H1 (cell line): ENCODE measurements around the gene RSPO1. TPM values are rescaled to one million over a fixed set of nuclear protein-coding genes. Genes with fewer than 3 reads are reported as not detected.
A peak's percentile ranks its signal among the peaks of the same experiment; 100 is the strongest.

Source experiments
- EP300 ChIP-seq, 2 experiments: IDR thresholded peaks; 1 replicate in 1 of 2; 2 replicates in 1 of 2; pipeline ENCODE4 v1.6.1; 2011 to 2012; ENCODE audit warnings: low read depth in 2 of 2, low read length in 2 of 2, mild to moderate bottlenecking in 2 of 2, borderline replicate concordance in 1 of 2, inconsistent platforms in 1 of 2, moderate library complexity in 1 of 2
- NRF1 ChIP-seq: IDR thresholded peaks from 2 replicates; pipeline ENCODE4 v1.6.1; 2011; ENCODE audit warnings: mild to moderate bottlenecking, low read depth, low read length, improper control_type of control experiment
- POLR2AphosphoS5 ChIP-seq: IDR thresholded peaks from 2 replicates; pipeline ENCODE4 v1.6.1; 2011; ENCODE audit warnings: low read depth, low read length
- RAD21 ChIP-seq, 2 experiments: IDR thresholded peaks in 1 of 2; conservative IDR thresholded peaks in 1 of 2; 2 replicates each; pipeline ENCODE4 v1.6.1; 2011; ENCODE audit warnings: low read depth in 2 of 2, low read length in 2 of 2, improper control_type of control experiment in 1 of 2, inconsistent platforms in 1 of 2, mild to moderate bottlenecking in 1 of 2, moderate library complexity in 1 of 2
- SIRT6 ChIP-seq: IDR thresholded peaks from one replicate; pipeline ENCODE4 v1.7.1; 2012; ENCODE audit warnings: low read length, inconsistent platforms
- TEAD4 ChIP-seq: IDR thresholded peaks from 2 replicates; pipeline ENCODE4 v1.6.1; 2012; ENCODE audit warnings: low read depth, low read length, inconsistent platforms, mixed read lengths
- YY1 ChIP-seq: IDR thresholded peaks from 2 replicates; pipeline ENCODE4 v1.6.1; 2011; ENCODE audit warnings: low read depth, mild to moderate bottlenecking, low read length
- polyA plus RNA-seq, 7 experiments: library from polyadenylated mRNA; depleted of rRNA in 3 of 7; stranded (reverse) in 5 of 7; unstranded in 2 of 7; fragments of >200 nt in 5 of 7; fragments of 200-250 nt in 2 of 7; gene quantifications; 1 replicate in 5 of 7; 2 replicates in 1 of 7; 4 replicates in 1 of 7; pipeline versions ENCODE4 v1.2.1 to v1.2.3, GENCODE V29; 2011 to 2013; ENCODE audit warnings: missing spikeins in 2 of 7, mixed read lengths in 2 of 7
- total RNA-seq: library from RNA; stranded (reverse); fragmentation: NEBNext Ultra II Directional; extraction: Animal tissue kit (Norgen Biotek cat#: 25700); gene quantifications from 2 replicates; pipeline ENCODE4 v1.2.1, GENCODE V29; 2021

Gene RSPO1
- total and polyA plus RNA-seq, 2 of the 8 experiments (the other 6 are each of a cell fraction or from before 2014, with no cell fraction given), result 0.39 TPM; not detected in 1

- TF ChIP-seq EP300 (IDR thresholded peaks at IDR 0.05; ENCODE audit: borderline replicate concordance in 1 of 2, low read depth in 2 of 2, low read length in 2 of 2) (no peak), YY1 (peak; percentile 76; the same call in 1 of the 2 replicates), RAD21 (IDR thresholded peaks at IDR 0.05 in 1 of 2, conservative IDR thresholded peaks at IDR 0.05 in 1 of 2; ENCODE audit: low read depth in 2 of 2, low read length in 2 of 2) (peak; percentile 35 to 47), POLR2AphosphoS5 (no peak), SIRT6 (no peak), NRF1 (no peak), TEAD4 (no peak)
These were observed 12.6 kb downstream of the RSPO1 start (continued) for GRCh38 chr1:37622131-37622530.
